OCI-LY7 (cell line): ENCODE results near the gene ZHX3. TPM values are rescaled to one million over a fixed set of nuclear protein-coding genes. Genes with fewer than 3 reads are reported as not detected.

Experiments used
- BruUV-seq: library from RNA; stranded (reverse); fragments of 400-500 nt; replicated peaks from 2 replicates; lab custom pipeline; 2021; lab: Mats Ljungman, UMichigan
- CTCF ChIA-PET: fragments of 300-600 bp; sonication (Branson Sonifier 250); formaldehyde crosslinking; loops from one replicate; lab custom pipeline; 2022; ENCODE audit warnings: antibody characterized with exemption; ENCODE audit not compliant: unreplicated experiment; lab: Charles Lee
- POLR2A ChIA-PET: fragments of 300-600 bp; sonication (Branson Sonifier 250); formaldehyde crosslinking; loops from one replicate; lab custom pipeline; 2022; ENCODE audit warnings: antibody characterized with exemption; lab: Charles Lee
- DNase-seq: peaks from one replicate; pipeline ENCODE4 v3.0.0-alpha.2; 2015; ENCODE audit warnings: low spot score
- H2AFZ ChIP-seq: fragments of 200-600 bp; sonication (generic), shearing (Covaris generic); 2 replicates; pipeline ENCODE4 v1.6.1; 2014; ENCODE audit warnings: mild to moderate bottlenecking, antibody characterized with exemption, low read length, moderate library complexity
- H3K27ac ChIP-seq: fragments of 200-600 bp; sonication (generic); 2 replicates; pipeline ENCODE4 v1.5.1; 2014; ENCODE audit warnings: mixed run types, low read depth, mild to moderate bottlenecking, moderate library complexity, low read length, inconsistent platforms; ENCODE audit not compliant: poor library complexity, severe bottlenecking
- H3K36me3 ChIP-seq: fragments of 200-600 bp; sonication (generic); 2 replicates; pipeline ENCODE4 v1.6.1; 2014; ENCODE audit warnings: mild to moderate bottlenecking, antibody characterized with exemption, low read length, moderate library complexity, mixed read lengths; ENCODE audit not compliant: insufficient read depth
- H3K4me1 ChIP-seq: fragments of 200-600 bp; sonication (generic); 2 replicates; pipeline ENCODE4 v1.5.1; 2014; ENCODE audit warnings: mild to moderate bottlenecking, low read length; ENCODE audit not compliant: insufficient read depth, poor library complexity, severe bottlenecking
- H3K4me2 ChIP-seq: fragments of 200-600 bp; sonication (generic); 2 replicates; pipeline ENCODE4 v1.6.1; 2014; ENCODE audit warnings: mild to moderate bottlenecking, low read length
- H3K4me3 ChIP-seq: fragments of 200-600 bp; sonication (generic); 2 replicates; pipeline ENCODE4 v1.5.1; 2014; ENCODE audit warnings: mild to moderate bottlenecking, low read depth, low read length; ENCODE audit not compliant: poor library complexity, severe bottlenecking
- H3K79me2 ChIP-seq: fragments of 200-600 bp; sonication (generic); 2 replicates; pipeline ENCODE4 v1.6.1; 2016; ENCODE audit warnings: low read depth, mild to moderate bottlenecking, low read length, moderate library complexity, mixed read lengths; ENCODE audit not compliant: insufficient read depth
- H3K9me2 ChIP-seq: fragments of 200-600 bp; sonication (generic); 2 replicates; pipeline ENCODE4 v1.6.1; 2016; ENCODE audit warnings: mild to moderate bottlenecking, low read length, mixed read lengths; ENCODE audit not compliant: insufficient read depth
- H3K9me3 ChIP-seq: fragments of 200-600 bp; sonication (generic); 2 replicates; pipeline ENCODE4 v1.6.1; 2014; ENCODE audit warnings: mild to moderate bottlenecking, mixed run types, low read length, mixed read lengths
- H4K20me1 ChIP-seq: fragments of 200-600 bp; sonication (generic); 2 replicates; pipeline ENCODE4 v1.6.1; 2014; ENCODE audit warnings: mild to moderate bottlenecking, antibody characterized with exemption, low read length, moderate library complexity, mixed read lengths; ENCODE audit not compliant: insufficient read depth
- CTCF ChIP-seq: fragments of 200-600 bp; sonication (generic); conservative IDR thresholded peaks from 2 replicates; pipeline ENCODE4 v1.5.1; 2014; ENCODE audit warnings: mild to moderate bottlenecking, antibody characterized with exemption, low read length, moderate library complexity, mixed read lengths
- EZH2phosphoT487 ChIP-seq: fragments of 200-600 bp; sonication (generic); IDR thresholded peaks from 2 replicates; pipeline ENCODE4 v1.6.1; 2018; ENCODE audit warnings: low read depth, borderline replicate concordance, mild to moderate bottlenecking, mixed run types, antibody characterized with exemption, low read length, moderate library complexity, mixed read lengths
- intact Hi-C: fragments of 100-400 bp; cut with micrococcal nuclease; formaldehyde crosslinking; loops from one replicate; pipeline ENCODE4 v1.10.0; 2022; ENCODE audit not compliant: unreplicated experiment
- microRNA-seq: library from miRNA; unstranded; fragments of <30 nt; microRNA quantifications from one replicate; pipeline ENCODE4 v1.2.0, GENCODE V29; 2022; ENCODE audit warnings: borderline replicate concordance
- small RNA-seq: library from RNA; depleted of rRNA; stranded (forward); fragments of <200 nt; gene quantifications from one replicate; pipeline ENCODE3, GENCODE V24; 2014
- total RNA-seq, 2 experiments: library from RNA; depleted of rRNA in 1 of 2; stranded (reverse); fragments of >200 nt in 1 of 2; shearing (Covaris generic) in 1 of 2; gene quantifications; 2 replicates each; pipeline ENCODE4 v1.2.3, GENCODE V29; 2014 to 2022

Gene ZHX3
- total RNA-seq, 2 experiments from 2014 or later = 5.8 to 16.9 TPM

- H3K4me3 ChIP-seq = no peak overlapping the region
- H3K79me2 ChIP-seq = no peaks in the 10 kb centered on the region
- TF ChIP-seq CTCF (no peak), EZH2phosphoT487 (no peak)
- CTCF ChIA-PET = no interaction called here
- no peak overlapping the region for H2AFZ ChIP-seq
- DNase-seq = no peak
- no peaks in the 10 kb centered on the region for H4K20me1 ChIP-seq
- POLR2A ChIA-PET = interaction anchor here (0.7 kb wide), 1 partner anchor 27 kb away, joined by 6 read pairs; no protein-coding TSS in a partner anchor
- no peak overlapping the region for H3K4me2 ChIP-seq
- no peak overlapping the region for H3K27ac ChIP-seq
- H3K4me1 ChIP-seq = peaks cover 20% of the 10 kb centered on the region
- intact Hi-C loops = no loop called here
- H3K36me3 ChIP-seq = peaks cover 20% of the 10 kb centered on the region
- no peaks in the 10 kb centered on the region for H3K9me2 ChIP-seq
- no peaks in the 10 kb centered on the region for H3K9me3 ChIP-seq
- BruUV-seq = no TSS peak
Observed at GRCh38 chr20:41131594-41132387, 185.7 kb downstream of the ZHX3 start.

Small RNA genes within 50 kb of the gene (microRNA-seq; reads per million reads assigned to microRNA genes)
- gene MIR6871 = not detected

Small RNA genes within 50 kb of the gene (small RNA-seq; reads per million reads assigned to genes)
- not detected for gene AL022394.1
- gene MIR6871 = not detected
- not detected for gene RN7SL615P

Other genes with a start within 250 kb of the ZHX3 start
- gene PLCG1, start 180.2 kb downstream of the ZHX3 start, total RNA-seq (2014; rRNA removed; shearing (Covaris generic)) = 92.6 and 103 TPM in 2 replicates
- gene PLCG1, start 180.2 kb downstream of the ZHX3 start, total RNA-seq (2022) = 121 TPM in 2 replicates
- gene LPIN3, start 23.1 kb upstream of the ZHX3 start, total RNA-seq (2014; rRNA removed; shearing (Covaris generic)) = 0.19 and 0.51 TPM in 2 replicates
- 1.6 and 2.1 TPM in 2 replicates for gene LPIN3, start 23.1 kb upstream of the ZHX3 start, total RNA-seq (2022)
- not detected in 2 replicates for gene EMILIN3, start 49.1 kb upstream of the ZHX3 start, total RNA-seq (2014; rRNA removed; shearing (Covaris generic))
- not detected in 2 replicates for gene EMILIN3, start 49.1 kb upstream of the ZHX3 start, total RNA-seq (2022)